ENCODE results near the gene NEURL1.

Gene NEURL1

DNA sequence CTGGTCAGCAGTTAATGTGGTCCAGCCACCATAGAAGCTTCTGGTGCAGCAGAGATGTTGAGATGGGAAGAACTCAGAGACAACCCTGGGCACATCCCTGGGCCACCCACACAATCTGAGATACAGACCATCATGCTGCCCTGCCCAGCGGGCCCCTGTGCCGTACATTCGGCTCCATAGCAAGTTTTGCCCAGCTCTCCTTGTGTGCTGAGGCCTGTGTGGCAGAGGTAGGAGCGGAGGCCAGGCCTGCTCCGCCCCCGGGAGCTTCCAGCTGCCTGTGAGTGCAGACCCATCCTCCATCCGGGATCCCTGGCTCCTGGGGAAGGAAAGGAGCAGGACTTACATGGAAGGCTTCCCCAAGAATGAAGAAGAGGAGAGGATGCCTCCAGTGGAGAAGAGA lies 140.3 kb downstream of the NEURL1 start:
- TF ChIP-seq, protein P1, sequence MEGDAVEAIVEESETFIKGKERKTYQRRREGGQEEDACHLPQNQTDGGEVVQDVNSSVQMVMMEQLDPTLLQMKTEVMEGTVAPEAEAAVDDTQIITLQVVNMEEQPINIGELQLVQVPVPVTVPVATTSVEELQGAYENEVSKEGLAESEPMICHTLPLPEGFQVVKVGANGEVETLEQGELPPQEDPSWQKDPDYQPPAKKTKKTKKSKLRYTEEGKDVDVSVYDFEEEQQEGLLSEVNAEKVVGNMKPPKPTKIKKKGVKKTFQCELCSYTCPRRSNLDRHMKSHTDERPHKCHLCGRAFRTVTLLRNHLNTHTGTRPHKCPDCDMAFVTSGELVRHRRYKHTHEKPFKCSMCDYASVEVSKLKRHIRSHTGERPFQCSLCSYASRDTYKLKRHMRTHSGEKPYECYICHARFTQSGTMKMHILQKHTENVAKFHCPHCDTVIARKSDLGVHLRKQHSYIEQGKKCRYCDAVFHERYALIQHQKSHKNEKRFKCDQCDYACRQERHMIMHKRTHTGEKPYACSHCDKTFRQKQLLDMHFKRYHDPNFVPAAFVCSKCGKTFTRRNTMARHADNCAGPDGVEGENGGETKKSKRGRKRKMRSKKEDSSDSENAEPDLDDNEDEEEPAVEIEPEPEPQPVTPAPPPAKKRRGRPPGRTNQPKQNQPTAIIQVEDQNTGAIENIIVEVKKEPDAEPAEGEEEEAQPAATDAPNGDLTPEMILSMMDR (IDR thresholded peaks at IDR 0.05; ENCODE audit: borderline replicate concordance, insufficient read depth, low read depth, low read length) = no peak
- H3K4me3 ChIP-seq (ENCODE audit: low read depth, low read length) = no peak overlapping the region

DNA sequence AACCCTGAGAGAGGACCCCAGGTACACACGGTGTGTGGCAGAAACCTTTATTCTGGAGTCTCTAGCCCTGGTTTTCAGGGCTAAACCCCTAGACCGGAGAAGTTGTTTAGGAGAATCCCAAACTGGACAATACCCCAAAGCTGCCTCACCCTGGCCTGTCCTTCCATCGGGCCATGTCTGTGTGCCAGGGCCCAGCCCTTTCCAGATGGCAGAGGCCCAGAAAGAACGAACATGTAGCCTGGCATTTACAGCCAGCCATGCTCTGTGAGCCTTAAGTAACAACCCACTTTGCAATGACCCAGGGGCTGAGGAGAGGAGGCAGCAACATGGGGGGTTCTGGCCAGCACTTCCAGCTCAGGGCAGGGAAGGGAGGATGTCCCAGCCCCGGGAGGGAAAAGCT lies 142.1 kb downstream of the NEURL1 start:
- H3K4me3 ChIP-seq (ENCODE audit: low read depth, low read length) = no peak overlapping the region
- TF ChIP-seq, protein P1 (IDR thresholded peaks at IDR 0.05; ENCODE audit: borderline replicate concordance, insufficient read depth, low read depth, low read length) = no peak

DNA sequence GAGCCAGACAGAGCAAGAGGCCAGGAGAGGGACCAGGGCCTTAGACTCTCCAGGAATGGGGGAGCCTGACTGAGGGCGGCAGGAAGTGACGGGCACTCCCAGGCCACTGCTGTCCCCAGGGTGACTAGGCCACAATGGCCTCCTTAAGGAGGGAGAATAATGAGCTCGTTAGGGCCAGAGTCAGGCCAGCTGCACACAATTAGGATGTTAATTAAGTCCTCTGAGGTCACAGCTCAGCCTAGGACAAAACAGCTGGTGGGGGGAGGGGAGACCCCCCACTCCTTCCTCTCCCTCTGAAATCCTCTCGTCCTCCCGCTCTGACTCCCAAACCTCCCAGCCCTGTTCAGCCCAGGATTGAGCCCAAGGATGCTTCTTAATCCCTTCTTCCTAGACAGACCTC lies 143.0 kb downstream of the NEURL1 start:
- no peak overlapping the region for H3K4me3 ChIP-seq (ENCODE audit: low read depth, low read length)
- TF ChIP-seq, protein P1 (IDR thresholded peaks at IDR 0.05; ENCODE audit: borderline replicate concordance, insufficient read depth, low read depth, low read length) = no peak

DNA sequence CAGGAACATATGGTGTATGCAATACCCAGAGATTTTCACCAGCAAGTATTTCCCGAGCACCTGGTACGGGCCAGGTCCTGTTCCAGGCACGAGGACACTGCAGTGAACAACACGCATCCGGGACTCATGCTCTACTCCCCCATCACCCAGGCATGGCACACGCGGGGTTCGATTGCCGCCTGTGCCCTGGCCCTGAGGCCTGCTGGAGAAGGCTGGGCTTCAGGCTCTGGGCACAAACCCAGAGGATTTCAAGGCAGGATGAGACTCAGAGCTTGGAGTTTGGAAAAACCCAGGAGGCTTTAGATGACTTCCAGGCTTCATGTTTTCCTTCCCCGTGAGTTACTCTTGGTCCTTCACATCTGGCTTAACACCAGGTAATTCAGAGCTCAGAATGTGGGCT lies 143.5 kb downstream of the NEURL1 start:
- TF ChIP-seq, protein P1 (IDR thresholded peaks at IDR 0.05; ENCODE audit: borderline replicate concordance, insufficient read depth, low read depth, low read length) = no peak
- no peak overlapping the region for H3K4me3 ChIP-seq (ENCODE audit: low read depth, low read length)

DNA sequence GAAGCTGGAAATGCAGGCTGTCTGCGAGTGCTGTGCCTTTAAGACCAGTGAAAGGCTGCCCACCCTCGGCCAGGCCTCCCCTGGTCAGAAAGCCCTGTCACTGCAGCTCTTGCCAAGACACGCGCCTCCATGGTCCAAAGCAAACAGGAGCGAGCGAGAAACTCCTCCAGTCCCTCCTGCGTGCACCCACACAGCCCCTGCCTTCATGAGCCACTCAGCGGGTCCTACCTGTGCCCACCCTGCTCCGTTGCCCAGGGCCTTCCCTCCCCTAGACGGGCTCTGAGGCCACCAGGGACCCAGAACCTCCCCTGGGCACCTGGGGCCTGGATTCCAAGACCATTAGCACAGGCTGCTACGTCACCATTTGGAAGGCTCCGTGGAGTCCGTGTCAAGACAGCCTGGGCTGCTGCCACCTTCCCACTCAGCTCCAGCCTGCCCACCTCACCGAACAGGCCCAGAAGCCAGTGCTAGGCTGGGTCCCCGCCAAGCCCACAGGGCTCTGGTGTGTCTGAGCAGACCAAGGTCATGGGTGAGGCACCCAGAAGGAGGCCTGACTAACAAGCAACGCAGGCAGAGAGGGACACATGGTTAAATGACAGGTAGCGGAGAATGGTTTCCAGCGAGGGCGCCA lies 144.5 kb downstream of the NEURL1 start:
- H3K4me3 ChIP-seq (ENCODE audit: low read depth, low read length) = no peak overlapping the region
- TF ChIP-seq, protein P1 (IDR thresholded peaks at IDR 0.05; ENCODE audit: borderline replicate concordance, insufficient read depth, low read depth, low read length) = no peak

DNA sequence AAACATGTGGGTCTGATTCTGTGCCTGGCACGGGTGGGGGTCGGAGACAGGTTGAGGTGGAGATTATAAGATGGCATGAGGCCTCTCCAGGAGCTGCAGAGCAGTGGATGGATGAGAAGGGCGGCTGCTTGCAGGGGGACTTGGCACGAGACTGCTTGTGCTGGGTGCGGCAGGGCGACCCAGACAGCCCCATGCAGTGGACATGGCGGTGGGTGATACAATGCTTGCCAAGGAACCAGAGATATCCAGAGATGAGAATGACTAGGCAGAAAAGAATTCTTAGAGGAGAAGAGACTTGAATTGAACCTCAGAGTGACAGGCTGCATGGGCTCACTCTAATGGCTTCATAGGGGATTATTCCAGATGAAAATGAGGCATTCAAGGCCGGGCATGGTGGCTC lies 145.4 kb downstream of the NEURL1 start:
- TF ChIP-seq, protein P1 (IDR thresholded peaks at IDR 0.05; ENCODE audit: borderline replicate concordance, insufficient read depth, low read depth, low read length) = no peak
- H3K4me3 ChIP-seq (ENCODE audit: low read depth, low read length) = no peak overlapping the region

DNA sequence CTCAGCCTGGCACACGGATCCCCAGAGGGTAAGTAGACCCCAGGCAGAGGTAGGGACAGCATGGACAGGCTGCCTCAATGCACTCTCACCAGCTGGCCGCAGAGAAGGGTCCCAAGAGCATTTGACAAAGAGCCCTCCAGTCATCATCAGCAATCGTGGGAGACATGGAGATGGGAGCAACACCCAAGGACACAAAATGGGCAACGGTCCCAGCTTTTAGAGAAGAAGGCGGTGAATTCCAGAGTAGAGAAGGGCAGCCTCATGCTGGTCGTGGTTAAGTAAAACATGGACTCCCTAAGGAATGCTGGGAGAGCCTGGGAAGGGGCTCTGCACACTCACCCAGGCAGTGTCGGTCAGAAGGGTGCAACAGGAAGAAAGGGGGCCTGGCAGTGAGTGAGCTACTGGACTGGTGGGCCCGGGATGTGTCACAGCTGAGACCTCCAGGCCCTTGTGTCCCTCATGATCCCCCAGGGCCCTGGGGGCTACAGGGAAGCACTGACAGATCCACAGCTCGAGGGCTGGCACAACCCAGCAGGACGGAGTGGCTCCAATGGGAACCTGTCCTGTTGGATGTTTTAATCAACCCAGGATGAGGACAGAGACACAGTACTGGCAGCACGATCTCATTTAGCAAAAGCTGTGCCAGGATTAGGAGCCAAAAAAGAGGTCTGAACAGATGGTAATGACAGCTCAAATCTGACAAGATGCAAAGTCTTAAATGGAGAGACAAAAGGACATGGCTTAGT lies 147.1 kb downstream of the NEURL1 start:
- no peak overlapping the region for H3K4me3 ChIP-seq (ENCODE audit: low read depth, low read length)
- TF ChIP-seq, protein P1 (IDR thresholded peaks at IDR 0.05; ENCODE audit: borderline replicate concordance, insufficient read depth, low read depth, low read length) = no peak
